HL-60 (cell line): Measurements from ENCODE around the gene EXOC4.

Experiments used
- DNase-seq, 2 experiments: peaks; one replicate each; pipeline ENCODE4 v3.0.0-alpha.2; 2010 to 2020; ENCODE audit warnings: low read depth in 1 of 2, low spot score in 1 of 2
- H3K27ac ChIP-seq: fragments of 250-450 bp; sonication (Bioruptor Pico); replicated peaks from 2 replicates; pipeline ENCODE4 v1.5.1; 2020; ENCODE audit warnings: mild to moderate bottlenecking, moderate library complexity
- H3K27me3 ChIP-seq: fragments of 250-450 bp; sonication (Bioruptor Pico); 2 replicates; pipeline ENCODE4 v1.5.1; 2021; ENCODE audit warnings: mild to moderate bottlenecking, moderate library complexity; ENCODE audit not compliant: insufficient read depth, poor library complexity, severe bottlenecking
- H3K4me3 ChIP-seq: replicated peaks from 2 replicates; pipeline ENCODE4 v1.5.1; 2011; ENCODE audit warnings: mild to moderate bottlenecking, control low read depth, low read length; ENCODE audit not compliant: insufficient read depth
- GABPA ChIP-seq: IDR thresholded peaks from 2 replicates; pipeline ENCODE4 v1.6.1; 2012; ENCODE audit warnings: low read depth
- POLR2AphosphoS5 ChIP-seq: IDR thresholded peaks from 2 replicates; pipeline ENCODE4 v1.6.1; 2012; ENCODE audit warnings: low read depth
- SPI1 ChIP-seq: IDR thresholded peaks from 2 replicates; pipeline ENCODE4 v1.6.1; 2012; ENCODE audit warnings: low read depth, mild to moderate bottlenecking, borderline replicate concordance
- TF ChIP-seq, protein P1 (sequence below): IDR thresholded peaks from 2 replicates; pipeline ENCODE4 v1.6.1; 2012; ENCODE audit warnings: low read depth; ENCODE audit not compliant: insufficient replicate concordance
- TF ChIP-seq, protein P2 (sequence below): IDR thresholded peaks from one replicate; pipeline ENCODE4 v1.5.1; 2011; ENCODE audit warnings: low read length, control low read depth, inconsistent platforms; ENCODE audit not compliant: insufficient read depth

EXOC4 gene

DNA sequence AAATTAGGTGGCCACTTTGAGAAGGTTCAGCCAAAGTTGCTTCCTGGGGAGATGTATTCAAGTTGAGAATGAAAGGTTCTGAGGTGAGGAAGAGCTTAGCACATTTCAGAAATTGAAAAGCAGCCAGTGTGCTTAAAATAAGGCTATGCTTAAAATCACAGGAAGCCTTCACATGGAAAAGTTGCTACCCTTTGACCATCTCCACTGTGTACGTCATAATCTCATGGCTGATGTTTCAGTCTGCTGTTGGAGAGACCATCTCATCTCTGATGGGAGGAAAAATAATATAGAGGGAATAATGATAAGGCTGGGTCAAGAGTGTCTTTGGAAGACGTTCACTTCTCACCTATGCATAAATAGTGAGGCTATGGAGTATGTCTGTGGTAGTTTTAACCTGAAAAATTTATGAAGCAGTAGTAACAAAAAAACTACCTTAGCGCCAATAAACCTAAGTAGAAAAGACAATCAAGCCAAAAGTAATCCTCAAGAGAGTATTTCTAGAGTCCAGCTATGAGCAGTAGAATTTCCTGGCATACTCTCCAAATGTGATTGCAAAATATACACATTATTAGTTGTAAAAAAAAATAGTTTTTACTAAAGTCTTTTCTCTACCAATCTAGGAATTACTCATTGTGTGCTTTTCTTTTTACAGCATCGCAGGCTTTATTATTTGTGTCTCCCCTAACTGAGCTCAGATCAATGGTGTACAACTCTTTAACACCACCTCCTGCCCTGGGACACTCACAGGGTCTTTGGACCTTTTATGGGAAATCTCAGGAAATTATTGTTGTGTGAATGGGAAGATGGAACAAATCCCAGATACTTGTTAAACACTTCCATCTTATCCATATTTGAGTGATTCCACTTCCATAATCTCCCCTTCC lies 439.1 kb downstream of the EXOC4 start:
- H3K4me3 ChIP-seq: no peak overlapping the region
- no peak overlapping the region for H3K27ac ChIP-seq
- no peak for TF ChIP-seq SPI1
- TF ChIP-seq GABPA: no peak
- TF ChIP-seq POLR2AphosphoS5: no peak
- TF ChIP-seq, protein P1, sequence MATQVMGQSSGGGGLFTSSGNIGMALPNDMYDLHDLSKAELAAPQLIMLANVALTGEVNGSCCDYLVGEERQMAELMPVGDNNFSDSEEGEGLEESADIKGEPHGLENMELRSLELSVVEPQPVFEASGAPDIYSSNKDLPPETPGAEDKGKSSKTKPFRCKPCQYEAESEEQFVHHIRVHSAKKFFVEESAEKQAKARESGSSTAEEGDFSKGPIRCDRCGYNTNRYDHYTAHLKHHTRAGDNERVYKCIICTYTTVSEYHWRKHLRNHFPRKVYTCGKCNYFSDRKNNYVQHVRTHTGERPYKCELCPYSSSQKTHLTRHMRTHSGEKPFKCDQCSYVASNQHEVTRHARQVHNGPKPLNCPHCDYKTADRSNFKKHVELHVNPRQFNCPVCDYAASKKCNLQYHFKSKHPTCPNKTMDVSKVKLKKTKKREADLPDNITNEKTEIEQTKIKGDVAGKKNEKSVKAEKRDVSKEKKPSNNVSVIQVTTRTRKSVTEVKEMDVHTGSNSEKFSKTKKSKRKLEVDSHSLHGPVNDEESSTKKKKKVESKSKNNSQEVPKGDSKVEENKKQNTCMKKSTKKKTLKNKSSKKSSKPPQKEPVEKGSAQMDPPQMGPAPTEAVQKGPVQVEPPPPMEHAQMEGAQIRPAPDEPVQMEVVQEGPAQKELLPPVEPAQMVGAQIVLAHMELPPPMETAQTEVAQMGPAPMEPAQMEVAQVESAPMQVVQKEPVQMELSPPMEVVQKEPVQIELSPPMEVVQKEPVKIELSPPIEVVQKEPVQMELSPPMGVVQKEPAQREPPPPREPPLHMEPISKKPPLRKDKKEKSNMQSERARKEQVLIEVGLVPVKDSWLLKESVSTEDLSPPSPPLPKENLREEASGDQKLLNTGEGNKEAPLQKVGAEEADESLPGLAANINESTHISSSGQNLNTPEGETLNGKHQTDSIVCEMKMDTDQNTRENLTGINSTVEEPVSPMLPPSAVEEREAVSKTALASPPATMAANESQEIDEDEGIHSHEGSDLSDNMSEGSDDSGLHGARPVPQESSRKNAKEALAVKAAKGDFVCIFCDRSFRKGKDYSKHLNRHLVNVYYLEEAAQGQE: no peak
- TF ChIP-seq, protein P2, sequence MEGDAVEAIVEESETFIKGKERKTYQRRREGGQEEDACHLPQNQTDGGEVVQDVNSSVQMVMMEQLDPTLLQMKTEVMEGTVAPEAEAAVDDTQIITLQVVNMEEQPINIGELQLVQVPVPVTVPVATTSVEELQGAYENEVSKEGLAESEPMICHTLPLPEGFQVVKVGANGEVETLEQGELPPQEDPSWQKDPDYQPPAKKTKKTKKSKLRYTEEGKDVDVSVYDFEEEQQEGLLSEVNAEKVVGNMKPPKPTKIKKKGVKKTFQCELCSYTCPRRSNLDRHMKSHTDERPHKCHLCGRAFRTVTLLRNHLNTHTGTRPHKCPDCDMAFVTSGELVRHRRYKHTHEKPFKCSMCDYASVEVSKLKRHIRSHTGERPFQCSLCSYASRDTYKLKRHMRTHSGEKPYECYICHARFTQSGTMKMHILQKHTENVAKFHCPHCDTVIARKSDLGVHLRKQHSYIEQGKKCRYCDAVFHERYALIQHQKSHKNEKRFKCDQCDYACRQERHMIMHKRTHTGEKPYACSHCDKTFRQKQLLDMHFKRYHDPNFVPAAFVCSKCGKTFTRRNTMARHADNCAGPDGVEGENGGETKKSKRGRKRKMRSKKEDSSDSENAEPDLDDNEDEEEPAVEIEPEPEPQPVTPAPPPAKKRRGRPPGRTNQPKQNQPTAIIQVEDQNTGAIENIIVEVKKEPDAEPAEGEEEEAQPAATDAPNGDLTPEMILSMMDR: no peak
- DNase-seq: no peak
- H3K27me3 ChIP-seq: no peaks in the 10 kb centered on the region

DNA sequence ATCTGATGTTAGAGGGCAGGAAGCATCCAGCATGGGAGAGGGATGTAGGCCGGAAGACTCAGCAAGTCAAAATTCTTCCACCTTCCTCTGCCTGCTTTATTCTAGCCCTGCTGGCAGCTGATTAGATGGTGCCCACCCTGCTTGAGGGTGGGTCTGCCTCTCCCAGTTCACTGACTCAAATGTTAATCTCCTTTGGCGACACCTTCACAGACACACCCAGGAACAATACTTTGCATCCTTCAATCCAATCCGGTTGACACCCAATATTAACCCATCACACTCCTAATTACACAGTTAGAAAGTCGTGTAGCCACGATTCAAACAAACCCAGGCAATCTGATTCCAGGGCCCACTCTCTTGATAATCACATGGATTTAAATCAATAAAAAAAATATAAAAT lies 440.4 kb downstream of the EXOC4 start:
- H3K27ac ChIP-seq: no peak overlapping the region
- H3K4me3 ChIP-seq: no peak overlapping the region
- no peaks in the 10 kb centered on the region for H3K27me3 ChIP-seq
- DNase-seq: no peak
- TF ChIP-seq, protein P1: no peak
- TF ChIP-seq GABPA: no peak
- no peak for TF ChIP-seq POLR2AphosphoS5
- TF ChIP-seq, protein P2: no peak

DNA sequence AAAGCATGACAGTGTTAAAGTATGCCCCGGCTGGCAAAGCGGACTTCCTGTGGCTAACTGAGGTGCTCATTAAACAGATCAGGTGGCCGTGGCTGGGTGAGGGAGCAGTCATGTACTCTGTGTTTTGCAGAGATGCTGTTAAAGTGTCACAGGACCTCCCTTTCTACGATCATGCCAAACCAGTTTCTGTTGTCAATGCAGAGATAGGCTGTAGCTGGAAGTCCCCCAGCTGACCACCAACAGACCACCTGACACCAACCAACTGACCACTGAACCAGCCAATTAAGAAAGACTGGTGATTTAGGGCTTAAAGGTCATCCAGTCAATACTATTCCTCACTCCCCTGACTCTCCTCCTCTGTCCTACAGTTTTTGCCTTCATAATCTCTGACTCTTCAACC lies 443.2 kb downstream of the EXOC4 start:
- Histone ChIP-seq H3K27ac (no peak overlapping the region), H3K27me3 (no peaks in the 10 kb centered on the region), H3K4me3 (no peak overlapping the region)
- DNase-seq: no peak
- TF ChIP-seq GABPA (no peak), POLR2AphosphoS5 (no peak), SPI1 (no peak)
- TF ChIP-seq, protein P2: no peak
- TF ChIP-seq, protein P1: no peak
